HG03066 (cell line): ENCODE measurements around the gene TASP1.
"Not testable (repeated sequence)": the region's sequence is repeated elsewhere in the genome, so short reads cannot be mapped to it uniquely, and the experiment has no call there.

ENCODE experiments used
- ATAC-seq: cut with Tn5 transposase; IDR thresholded peaks from one replicate; pipeline ENCODE4 v1.9.1; 2021; ENCODE audit warnings: low read depth; ENCODE audit not compliant: unreplicated experiment

TASP1 gene

DNA sequence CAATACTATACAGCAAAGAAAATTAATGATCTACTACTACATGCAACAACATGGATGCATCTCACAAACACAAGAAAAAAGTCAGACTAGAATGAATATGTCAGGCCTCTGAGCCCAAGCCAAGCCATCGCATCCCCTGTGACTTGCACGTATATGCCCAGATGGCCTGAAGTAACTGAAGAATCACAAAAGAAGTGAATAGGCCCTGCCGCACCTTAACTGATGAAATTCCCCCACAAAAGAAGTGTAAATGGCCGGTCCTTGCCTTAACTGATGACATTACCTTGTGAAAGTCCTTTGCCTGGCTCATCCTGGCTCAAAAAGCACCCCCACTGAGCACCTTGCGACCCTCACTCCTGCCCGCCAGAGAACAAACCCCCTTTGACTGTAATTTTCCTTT lies 280.9 kb downstream of the TASP1 start:
- ATAC-seq = not testable (repeated sequence)

DNA sequence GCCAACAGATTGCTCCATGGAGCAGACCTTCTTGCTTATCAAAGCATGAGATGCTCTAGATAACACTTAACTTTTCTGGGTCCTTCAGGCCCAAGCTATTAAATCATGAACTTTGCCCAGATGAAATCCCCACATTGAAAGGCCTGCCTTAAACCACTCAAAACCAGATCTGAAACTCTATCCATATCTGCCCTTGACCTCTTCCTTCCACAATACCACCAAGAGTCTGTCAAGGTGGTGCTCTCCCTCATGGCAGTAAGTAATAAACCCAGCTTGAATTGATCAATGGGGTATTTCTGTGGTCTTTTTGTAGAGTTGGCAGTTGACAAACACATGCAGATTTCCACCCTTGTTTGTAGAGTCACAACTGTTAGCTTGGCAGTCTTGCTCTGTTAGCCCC lies 282.1 kb downstream of the TASP1 start:
- no peak for ATAC-seq

- ATAC-seq = no peak
Measured at GRCh38 chr20:13355941-13356486, 282.7 kb downstream of the TASP1 start.

- ATAC-seq = no peak
Measured at GRCh38 chr20:13355411-13355810, 283.3 kb downstream of the TASP1 start.

- ATAC-seq = no peak
Measured at GRCh38 chr20:13353261-13353945, 285.3 kb downstream of the TASP1 start.

- no peak for ATAC-seq
Measured at GRCh38 chr20:13349235-13349604, 289.5 kb downstream of the TASP1 start.

GRCh38 chr20:13348311-13349234 lies 290.2 kb downstream of the TASP1 start:
- no peak for ATAC-seq

- ATAC-seq = no peak
Measured at GRCh38 chr20:13344671-13345070, 294.1 kb downstream of the TASP1 start.

- no peak for ATAC-seq
Measured at GRCh38 chr20:13342469-13343242, 296.1 kb downstream of the TASP1 start.

GRCh38 chr20:13341737-13342393 lies 296.9 kb downstream of the TASP1 start:
- ATAC-seq = no peak

GRCh38 chr20:13340088-13340487 lies 298.6 kb downstream of the TASP1 start:
- no peak for ATAC-seq
